GM18873 (cell line): ENCODE data around the gene UBL3.

Source experiments
- ATAC-seq: cut with Tn5 transposase; IDR thresholded peaks from one replicate; pipeline ENCODE4 v1.9.1; 2021; ENCODE audit warnings: mild to moderate bottlenecking, moderate library complexity, moderate number of reproducible peaks; ENCODE audit not compliant: unreplicated experiment, low FRiP score

The UBL3 gene

GRCh38 chr13:29850213-29850898 is at the start of gene UBL3:
Gene UBL3, minus strand, starts transcription at chr13:29850617. Its CDS starts 1,079 bp downstream, at chr13:29849538.
- peak; percentile 76 for ATAC-seq

GRCh38 chr13:29897102-29897501 is 46.7 kb upstream of the UBL3 start:
- no peak for ATAC-seq

- ATAC-seq: no peak
Measured at GRCh38 chr13:29893438-29893837, 43.0 kb upstream of the UBL3 start.

GRCh38 chr13:29892151-29892550 is 41.7 kb upstream of the UBL3 start:
- no peak for ATAC-seq

GRCh38 chr13:29889111-29889510 is 38.7 kb upstream of the UBL3 start:
- no peak for ATAC-seq

- ATAC-seq: no peak
Measured at GRCh38 chr13:29888306-29888705, 37.9 kb upstream of the UBL3 start.

GRCh38 chr13:29887686-29888085 is 37.3 kb upstream of the UBL3 start:
- no peak for ATAC-seq

- no peak for ATAC-seq
Measured at GRCh38 chr13:29887030-29887557, 36.7 kb upstream of the UBL3 start.

GRCh38 chr13:29886446-29886845 is 36.0 kb upstream of the UBL3 start:
- no peak for ATAC-seq

GRCh38 chr13:29885989-29886388 is 35.6 kb upstream of the UBL3 start:
- ATAC-seq: no peak

- ATAC-seq: no peak
Measured at GRCh38 chr13:29884671-29885430, 34.4 kb upstream of the UBL3 start.

- ATAC-seq: no peak
Measured at GRCh38 chr13:29883941-29884518, 33.6 kb upstream of the UBL3 start.

- no peak for ATAC-seq
Measured at GRCh38 chr13:29882076-29882475, 31.7 kb upstream of the UBL3 start.

GRCh38 chr13:29878101-29878500 is 27.7 kb upstream of the UBL3 start:
- no peak for ATAC-seq

GRCh38 chr13:29877456-29878078 is 27.1 kb upstream of the UBL3 start:
- no peak for ATAC-seq

GRCh38 chr13:29875646-29876045 is 25.2 kb upstream of the UBL3 start:
- ATAC-seq: no peak

- no peak for ATAC-seq
Measured at GRCh38 chr13:29868581-29868980, 18.2 kb upstream of the UBL3 start.

- ATAC-seq: no peak
Measured at GRCh38 chr13:29865934-29866333, 15.5 kb upstream of the UBL3 start.

- ATAC-seq: no peak
Measured at GRCh38 chr13:29861694-29862110, 11.3 kb upstream of the UBL3 start.

- no peak for ATAC-seq
Measured at GRCh38 chr13:29859971-29860370, 9.6 kb upstream of the UBL3 start.

GRCh38 chr13:29858667-29859066 is 8.2 kb upstream of the UBL3 start:
- no peak for ATAC-seq
